AG10803 (cell line): ENCODE data around the gene IL34.

Experiments
- DNase-seq: peaks from one replicate; pipeline ENCODE4 v3.0.0; 2010; ENCODE audit warnings: low read depth
- H3K4me3 ChIP-seq: 2 replicates; pipeline ENCODE4 v1.5.1; 2011; ENCODE audit warnings: mild to moderate bottlenecking, low read length, control low read depth
- CTCF ChIP-seq: conservative IDR thresholded peaks from 2 replicates; pipeline ENCODE4 v1.5.1; 2011; ENCODE audit warnings: mild to moderate bottlenecking, low read length, control low read depth, inconsistent platforms

IL34 gene

GRCh38 chr16:70692873-70693671, 46.7 kb downstream of the IL34 start:
- H3K4me3 ChIP-seq, result no peak overlapping the region
- peak; percentile 56 for DNase-seq
- TF ChIP-seq CTCF, result no peak

GRCh38 chr16:70694088-70694867, 47.9 kb downstream of the IL34 start:
- TF ChIP-seq CTCF, result no peak
- peak; percentile 96 for DNase-seq
- no peak overlapping the region for H3K4me3 ChIP-seq

DNA sequence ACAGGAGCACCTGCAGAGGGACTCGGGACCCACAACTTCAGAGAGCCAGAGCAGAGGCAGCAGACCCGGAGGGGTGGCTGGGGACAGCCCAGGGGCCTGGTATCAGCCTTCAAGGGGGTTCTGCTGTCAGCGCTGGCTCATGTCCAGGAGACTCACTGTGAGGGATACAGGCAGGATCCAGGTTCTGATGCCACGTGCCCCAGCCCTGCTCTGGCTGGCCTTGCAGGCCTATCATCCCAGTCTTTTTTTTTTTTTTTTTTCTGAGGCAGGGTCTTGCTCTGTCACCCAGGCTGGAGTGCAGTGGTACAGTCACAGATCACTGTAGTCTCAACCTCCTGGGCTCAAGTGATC, 48.5 kb downstream of the IL34 start:
- H3K4me3 ChIP-seq, result no peak overlapping the region
- no peak for TF ChIP-seq CTCF
- DNase-seq, result no peak

DNA sequence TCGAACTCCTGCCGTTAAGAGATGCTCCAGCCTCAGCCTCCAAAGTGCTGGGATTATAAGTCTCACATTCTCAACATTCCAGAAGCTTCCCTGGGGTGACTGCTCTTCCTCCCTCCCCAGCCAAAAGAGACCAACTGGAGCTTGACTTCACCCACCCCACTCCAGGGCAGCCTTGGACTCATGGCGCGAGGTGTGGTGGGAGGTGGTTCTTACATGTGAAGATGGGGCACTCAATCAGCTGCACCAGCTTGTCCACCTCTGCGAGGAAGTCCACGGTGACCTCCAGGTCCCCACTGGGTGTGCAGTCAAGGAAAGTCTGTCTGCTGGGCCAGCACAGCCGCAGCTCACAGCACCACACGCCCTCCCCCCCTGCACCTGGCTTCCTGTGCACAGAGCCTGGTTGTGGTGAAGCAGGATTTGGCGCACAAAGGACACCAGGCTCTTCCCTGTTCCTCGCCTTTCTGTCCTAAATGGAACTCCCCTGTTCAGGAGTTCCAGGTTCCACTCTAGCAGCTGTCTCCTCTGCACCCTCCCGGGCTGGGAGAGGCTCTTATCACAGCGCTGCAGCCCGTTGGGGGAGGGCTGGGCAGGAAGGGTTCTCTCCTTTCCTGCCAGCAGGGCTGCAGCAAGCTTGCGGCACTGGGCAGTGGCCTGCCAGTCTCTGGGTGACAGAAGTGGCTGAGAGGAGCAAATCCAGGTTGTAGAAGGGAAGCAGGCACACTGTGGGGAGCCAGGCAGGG, 49.1 kb downstream of the IL34 start:
- no peak overlapping the region for H3K4me3 ChIP-seq
- peak; percentile 49 for DNase-seq
- no peak for TF ChIP-seq CTCF

- DNase-seq, result no peak
- no peak for TF ChIP-seq CTCF
- no peak overlapping the region for H3K4me3 ChIP-seq
Observed at GRCh38 chr16:70696355-70696754, 50.0 kb downstream of the IL34 start.

DNA sequence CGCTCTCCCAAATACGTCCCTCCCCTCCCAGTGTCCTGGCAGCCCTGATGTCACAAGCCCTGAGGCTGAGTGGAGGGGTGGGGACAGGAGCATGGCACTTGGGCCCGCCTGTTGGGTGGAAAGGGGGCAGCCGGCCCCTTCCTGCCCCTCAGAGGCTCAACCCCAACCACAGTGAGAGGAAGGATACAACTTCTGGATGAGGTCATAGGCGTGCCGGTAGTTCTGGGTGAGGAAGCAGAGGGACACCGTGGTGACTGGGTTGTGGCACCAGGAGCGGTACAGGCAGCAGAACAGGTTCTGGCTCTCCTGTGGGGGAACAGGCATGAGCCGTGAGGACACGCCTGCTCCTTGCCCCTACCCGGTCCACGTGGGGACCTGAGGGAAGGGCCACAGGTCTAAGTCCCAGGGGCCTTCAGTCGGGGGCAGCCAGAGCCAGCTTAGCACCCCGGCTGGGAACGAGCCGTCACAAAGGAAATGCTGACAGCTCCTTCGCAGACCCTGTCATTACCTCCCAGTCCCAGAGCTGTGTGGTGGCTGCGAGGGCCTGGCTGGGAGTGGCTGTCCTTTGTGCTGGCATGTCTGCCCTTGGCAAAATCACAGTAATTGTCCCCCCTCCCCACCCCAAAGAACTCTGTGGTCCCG, 50.7 kb downstream of the IL34 start:
- TF ChIP-seq CTCF, result no peak
- H3K4me3 ChIP-seq, result no peak overlapping the region
- no peak for DNase-seq
